Mesenchymal stem cell (in vitro differentiated cells and primary cell): ENCODE data around the gene ASB4.

Source experiments
- DNase-seq: peaks from one replicate; pipeline ENCODE4 v3.0.0-alpha.2; 2013
- H2AFZ ChIP-seq: one replicate; pipeline ENCODE4 v1.6.1; 2013; ENCODE audit warnings: low read depth, mild to moderate bottlenecking, control low read depth, inconsistent platforms, low read length, moderate library complexity
- H2AK5ac ChIP-seq: 2 replicates; pipeline ENCODE4 v1.6.1; 2013; ENCODE audit warnings: low read length, moderate library complexity, mild to moderate bottlenecking, inconsistent platforms; ENCODE audit not compliant: severe bottlenecking
- H2BK120ac ChIP-seq: one replicate; pipeline ENCODE4 v1.6.1; 2013; ENCODE audit warnings: low read depth, mild to moderate bottlenecking, inconsistent platforms, low read length, moderate library complexity
- H2BK12ac ChIP-seq, 2 experiments: one replicate each; pipeline ENCODE4 v1.6.1; 2013; ENCODE audit warnings: inconsistent platforms in 2 of 2, low read length in 2 of 2, mild to moderate bottlenecking in 2 of 2, moderate library complexity in 2 of 2, control low read depth in 1 of 2
- H2BK15ac ChIP-seq: one replicate; pipeline ENCODE4 v1.6.1; 2013; ENCODE audit warnings: mild to moderate bottlenecking, low read depth, inconsistent platforms; ENCODE audit not compliant: poor library complexity, severe bottlenecking
- H2BK5ac ChIP-seq: 2 replicates; pipeline ENCODE4 v1.6.1; 2013; ENCODE audit warnings: low read depth, mild to moderate bottlenecking, low read length, control low read depth, inconsistent platforms; ENCODE audit not compliant: poor library complexity, severe bottlenecking
- H3K14ac ChIP-seq, 2 experiments: one replicate each; pipeline ENCODE4 v1.6.1; 2013; ENCODE audit warnings: inconsistent platforms in 2 of 2, low read length in 2 of 2, control low read depth in 1 of 2, mild to moderate bottlenecking in 1 of 2, moderate library complexity in 1 of 2
- H3K18ac ChIP-seq, 2 experiments: one replicate each; pipeline ENCODE4 v1.6.1; 2013; ENCODE audit warnings: inconsistent platforms in 2 of 2, low read length in 2 of 2, control low read depth in 1 of 2, low read depth in 1 of 2, mild to moderate bottlenecking in 1 of 2
- H3K23ac ChIP-seq, 2 experiments: one replicate each; pipeline ENCODE4 v1.6.1; 2013; ENCODE audit warnings: inconsistent platforms in 2 of 2, low read length in 2 of 2, mild to moderate bottlenecking in 2 of 2, moderate library complexity in 2 of 2, control low read depth in 1 of 2
- H3K27ac ChIP-seq: 2 replicates; pipeline ENCODE4 v1.5.1; 2013; ENCODE audit warnings: mild to moderate bottlenecking, moderate library complexity, low read length, control low read depth, inconsistent platforms; ENCODE audit not compliant: poor library complexity, severe bottlenecking
- H3K27me3 ChIP-seq, 2 experiments: 2 replicates each; pipeline versions ENCODE4 v1.6.1 to v1.7.0; 2013; ENCODE audit warnings: low read length in 2 of 2, mild to moderate bottlenecking in 2 of 2, moderate library complexity in 2 of 2, control low read depth in 1 of 2, inconsistent platforms in 1 of 2; ENCODE audit not compliant: control insufficient read depth in 1 of 2, insufficient read depth in 1 of 2
- H3K36me3 ChIP-seq, 2 experiments: 2 replicates each; pipeline versions ENCODE4 v1.6.1 to v1.7.0; 2013; ENCODE audit warnings: low read length in 2 of 2, control low read depth in 1 of 2, inconsistent platforms in 1 of 2, low read depth in 1 of 2, mild to moderate bottlenecking in 1 of 2; ENCODE audit not compliant: insufficient read depth in 2 of 2, control insufficient read depth in 1 of 2
- H3K4ac ChIP-seq, 2 experiments: one replicate each; pipeline ENCODE4 v1.6.1; 2013; ENCODE audit warnings: inconsistent platforms in 2 of 2, low read length in 2 of 2, mild to moderate bottlenecking in 2 of 2, moderate library complexity in 2 of 2, control low read depth in 1 of 2, low read depth in 1 of 2
- H3K4me1 ChIP-seq: 2 replicates; pipeline ENCODE4 v1.6.1; 2013; ENCODE audit warnings: low read depth, low read length, control low read depth; ENCODE audit not compliant: control insufficient read depth, insufficient read depth
- H3K4me2 ChIP-seq: 2 replicates; pipeline ENCODE4 v1.6.1; 2013; ENCODE audit warnings: low read length, mild to moderate bottlenecking, inconsistent platforms; ENCODE audit not compliant: poor library complexity, severe bottlenecking
- H3K4me3 ChIP-seq, 2 experiments: 2 replicates each; pipeline versions ENCODE4 v1.5.1 to v1.7.0; 2013; ENCODE audit warnings: low read length in 2 of 2, mild to moderate bottlenecking in 2 of 2, control low read depth in 1 of 2, low read depth in 1 of 2; ENCODE audit not compliant: insufficient read depth in 1 of 2
- H3K79me1 ChIP-seq: replicated peaks from 2 replicates; pipeline ENCODE4 v1.6.1; 2013; ENCODE audit warnings: mild to moderate bottlenecking, control low read depth, low read length, inconsistent platforms; ENCODE audit not compliant: poor library complexity, severe bottlenecking
- H3K9ac ChIP-seq: 2 replicates; pipeline ENCODE4 v1.7.0; 2013; ENCODE audit warnings: mild to moderate bottlenecking, low read length, moderate library complexity
- H3K9me3 ChIP-seq: 2 replicates; pipeline ENCODE4 v1.7.0; 2013; ENCODE audit warnings: mild to moderate bottlenecking, low read length; ENCODE audit not compliant: control insufficient read depth
- H4K8ac ChIP-seq: one replicate; pipeline ENCODE4 v1.6.1; 2013; ENCODE audit warnings: inconsistent platforms, mild to moderate bottlenecking, low read length, moderate library complexity
- H4K91ac ChIP-seq: one replicate; pipeline ENCODE4 v1.6.1; 2013; ENCODE audit warnings: mild to moderate bottlenecking, low read length, inconsistent platforms
- WGBS: methylation state at CpG from one replicate; pipeline ENCODE4 v1.1.7; 2013; ENCODE audit warnings: mixed read lengths; 5-methylcytosine and 5-hydroxymethylcytosine counted together

Gene ASB4

GRCh38 chr7:95526128-95526738 lies 40.5 kb downstream of the ASB4 start:
- no peak overlapping the region for H2AFZ ChIP-seq
- H3K18ac ChIP-seq: peak overlapping the region; percentile 52 to 93
- H2BK15ac ChIP-seq: no peak overlapping the region
- H3K4me3 ChIP-seq: no peak overlapping the region
- no peaks in the 10 kb centered on the region for H3K9me3 ChIP-seq
- DNase-seq: no peak
- H3K4ac ChIP-seq: peak overlapping the region; percentile 79 to 80
- peak overlapping the region; percentile 1 to 87 for H2BK12ac ChIP-seq
- no peak overlapping the region for H3K23ac ChIP-seq
- H2BK5ac ChIP-seq: no peak overlapping the region
- peak overlapping the region; percentile 68 for H2BK120ac ChIP-seq
- H3K9ac ChIP-seq: no peak overlapping the region
- WGBS: 95% methylated on average over 7 of the region's 7 CpGs
- no peaks in the 10 kb centered on the region for H3K36me3 ChIP-seq
- no peak overlapping the region for H3K27ac ChIP-seq
- peak overlapping the region; percentile 5 for H3K4me2 ChIP-seq
- peak overlapping the region; percentile 81 for H4K91ac ChIP-seq
- H3K27me3 ChIP-seq: peaks cover 0 to 6% of the 10 kb centered on the region in 2 experiments
- no peaks in the 10 kb centered on the region for H3K79me1 ChIP-seq
- H4K8ac ChIP-seq: peak overlapping the region; percentile 75
- peaks cover 8% of the 10 kb centered on the region for H3K4me1 ChIP-seq
- no peak overlapping the region for H2AK5ac ChIP-seq
- H3K14ac ChIP-seq: no peak overlapping the region

DNA sequence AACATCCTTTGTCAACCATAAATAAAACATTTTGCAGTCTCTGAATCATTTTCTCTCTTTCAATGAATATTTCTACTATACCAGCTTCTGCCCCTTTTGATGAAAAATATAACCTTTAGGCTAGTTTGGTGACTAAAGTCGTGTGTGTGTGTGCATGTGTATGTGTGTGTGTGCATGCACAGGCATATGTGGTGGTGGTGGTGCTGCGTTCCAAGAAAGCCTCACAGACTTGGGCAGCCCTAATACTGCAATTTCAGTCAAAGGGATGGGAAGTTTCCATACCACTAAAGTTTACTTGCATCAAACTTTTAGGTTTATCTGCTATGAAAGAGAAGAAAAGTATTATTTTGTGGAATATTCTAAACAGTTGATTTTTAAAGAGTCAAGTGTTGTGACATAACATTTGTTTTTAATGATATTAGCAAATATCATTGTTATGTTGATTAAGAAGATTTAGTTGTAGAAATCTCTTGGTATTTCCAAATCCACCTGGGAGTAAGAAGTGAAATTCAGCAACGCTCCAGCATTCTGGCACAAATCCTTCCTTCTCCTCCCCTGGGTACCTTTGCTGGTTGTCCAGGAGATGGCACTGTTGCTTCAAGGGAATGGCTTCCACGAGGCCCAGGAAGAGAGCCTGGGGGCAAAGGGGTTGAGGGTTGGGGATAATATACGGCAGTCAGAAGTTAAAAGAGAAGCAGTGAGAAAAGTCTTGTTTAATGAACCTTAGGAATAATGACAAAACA lies 41.5 kb downstream of the ASB4 start:
- Histone ChIP-seq H4K91ac (peak overlapping the region; percentile 41), H2AFZ (no peak overlapping the region), H3K27ac (no peak overlapping the region), H3K14ac (no peak overlapping the region), H4K8ac (no peak overlapping the region), H3K4me3 (no peak overlapping the region), H3K9ac (no peak overlapping the region), H2BK12ac (peak overlapping the region; percentile 94 to 98), H2BK15ac (no peak overlapping the region), H3K27me3 (peaks cover 0 to 6% of the 10 kb centered on the region in 2 experiments), H3K9me3 (no peaks in the 10 kb centered on the region), H3K4ac (no peak overlapping the region), H2BK5ac (no peak overlapping the region), H3K4me1 (peaks cover 8% of the 10 kb centered on the region), H3K18ac (peak overlapping the region; percentile 35 to 57), H3K36me3 (no peaks in the 10 kb centered on the region), H3K23ac (no peak overlapping the region), H3K79me1 (no peaks in the 10 kb centered on the region), H2BK120ac (no peak overlapping the region), H3K4me2 (no peak overlapping the region), H2AK5ac (no peak overlapping the region)
- DNase-seq: peak; percentile 66
- WGBS: 46% methylated on average over 4 of the region's 5 CpGs

GRCh38 chr7:95527776-95528250 lies 42.1 kb downstream of the ASB4 start:
- Histone ChIP-seq H2AK5ac (no peak overlapping the region), H3K27ac (no peak overlapping the region), H3K9ac (no peak overlapping the region), H3K14ac (no peak overlapping the region), H2BK120ac (no peak overlapping the region), H2AFZ (no peak overlapping the region), H3K23ac (no peak overlapping the region), H3K4me2 (no peak overlapping the region), H4K91ac (peak overlapping the region; percentile 36), H3K9me3 (no peaks in the 10 kb centered on the region), H3K4me1 (peaks cover 8% of the 10 kb centered on the region), H3K27me3 (peaks cover 0 to 6% of the 10 kb centered on the region in 2 experiments), H2BK5ac (no peak overlapping the region), H3K4me3 (no peak overlapping the region), H4K8ac (peak overlapping the region; percentile 69), H3K36me3 (no peaks in the 10 kb centered on the region), H3K79me1 (no peaks in the 10 kb centered on the region), H3K4ac (no peak overlapping the region), H3K18ac (peak overlapping the region; percentile 31 to 59), H2BK12ac (peak overlapping the region; percentile 37 to 76), H2BK15ac (no peak overlapping the region)
- 95% methylated on average over 23 of the region's 23 CpGs for WGBS
- DNase-seq: no peak

GRCh38 chr7:95529701-95530100 lies 44.0 kb downstream of the ASB4 start:
- H3K18ac ChIP-seq: no peak overlapping the region
- H2AK5ac ChIP-seq: no peak overlapping the region
- no peak for DNase-seq
- H3K79me1 ChIP-seq: no peaks in the 10 kb centered on the region
- no peak overlapping the region for H2AFZ ChIP-seq
- no peak overlapping the region for H3K14ac ChIP-seq
- H3K4ac ChIP-seq: no peak overlapping the region
- WGBS: no CpG with 5 or more reads among the region's 1 CpG
- H3K4me3 ChIP-seq: no peak overlapping the region
- no peak overlapping the region for H2BK5ac ChIP-seq
- H3K9me3 ChIP-seq: no peaks in the 10 kb centered on the region
- H3K9ac ChIP-seq: no peak overlapping the region
- H3K23ac ChIP-seq: no peak overlapping the region
- H2BK12ac ChIP-seq: no peak overlapping the region
- H3K27ac ChIP-seq: no peak overlapping the region
- H3K4me1 ChIP-seq: peaks cover 8% of the 10 kb centered on the region
- H2BK120ac ChIP-seq: no peak overlapping the region
- H3K4me2 ChIP-seq: no peak overlapping the region
- no peak overlapping the region for H4K8ac ChIP-seq
- H2BK15ac ChIP-seq: no peak overlapping the region
- no peak overlapping the region for H4K91ac ChIP-seq
- H3K36me3 ChIP-seq: no peaks in the 10 kb centered on the region
- H3K27me3 ChIP-seq: peaks cover 0 to 7% of the 10 kb centered on the region in 2 experiments
